PFSK-1 (cell line): Measurements from ENCODE around the gene ATP5MC2.

Source experiments
- FOXP2 ChIP-seq: optimal IDR thresholded peaks from 2 replicates; pipeline ENCODE3; 2011; ENCODE audit warnings: borderline replicate concordance, control low read depth, inconsistent platforms; ENCODE audit not compliant: insufficient read depth; ENCODE audit errors: extremely low read length, extremely low read depth
- POLR2AphosphoS5 ChIP-seq: IDR thresholded peaks from 2 replicates; pipeline ENCODE4 v1.6.1; 2012; ENCODE audit warnings: low read depth, mild to moderate bottlenecking, control low read depth, low read length, moderate library complexity
- SIN3A ChIP-seq: IDR thresholded peaks from 2 replicates; pipeline ENCODE4 v1.6.1; 2012; ENCODE audit warnings: mild to moderate bottlenecking, low read length, moderate library complexity, borderline replicate concordance; ENCODE audit not compliant: insufficient read depth
- TAF1 ChIP-seq: IDR thresholded peaks from 2 replicates; pipeline ENCODE4 v1.6.1; 2012; ENCODE audit warnings: low read length, control low read depth, borderline replicate concordance; ENCODE audit not compliant: insufficient read depth
- TF ChIP-seq, protein P1 (sequence below), 2 experiments: IDR thresholded peaks; 2 replicates each; pipeline versions ENCODE4 v1.6.1 to v1.8.0; 2011 to 2012; ENCODE audit warnings: low read depth in 2 of 2, low read length in 2 of 2, control low read depth in 1 of 2, inconsistent platforms in 1 of 2, mild to moderate bottlenecking in 1 of 2, moderate library complexity in 1 of 2; ENCODE audit not compliant: insufficient read depth in 1 of 2

GRCh38 chr12:53644133-53644532 is 31.8 kb downstream of the ATP5MC2 start:
- TF ChIP-seq TAF1 (no peak), SIN3A (no peak), POLR2AphosphoS5 (no peak), FOXP2 (no peak)
- TF ChIP-seq, protein P1, sequence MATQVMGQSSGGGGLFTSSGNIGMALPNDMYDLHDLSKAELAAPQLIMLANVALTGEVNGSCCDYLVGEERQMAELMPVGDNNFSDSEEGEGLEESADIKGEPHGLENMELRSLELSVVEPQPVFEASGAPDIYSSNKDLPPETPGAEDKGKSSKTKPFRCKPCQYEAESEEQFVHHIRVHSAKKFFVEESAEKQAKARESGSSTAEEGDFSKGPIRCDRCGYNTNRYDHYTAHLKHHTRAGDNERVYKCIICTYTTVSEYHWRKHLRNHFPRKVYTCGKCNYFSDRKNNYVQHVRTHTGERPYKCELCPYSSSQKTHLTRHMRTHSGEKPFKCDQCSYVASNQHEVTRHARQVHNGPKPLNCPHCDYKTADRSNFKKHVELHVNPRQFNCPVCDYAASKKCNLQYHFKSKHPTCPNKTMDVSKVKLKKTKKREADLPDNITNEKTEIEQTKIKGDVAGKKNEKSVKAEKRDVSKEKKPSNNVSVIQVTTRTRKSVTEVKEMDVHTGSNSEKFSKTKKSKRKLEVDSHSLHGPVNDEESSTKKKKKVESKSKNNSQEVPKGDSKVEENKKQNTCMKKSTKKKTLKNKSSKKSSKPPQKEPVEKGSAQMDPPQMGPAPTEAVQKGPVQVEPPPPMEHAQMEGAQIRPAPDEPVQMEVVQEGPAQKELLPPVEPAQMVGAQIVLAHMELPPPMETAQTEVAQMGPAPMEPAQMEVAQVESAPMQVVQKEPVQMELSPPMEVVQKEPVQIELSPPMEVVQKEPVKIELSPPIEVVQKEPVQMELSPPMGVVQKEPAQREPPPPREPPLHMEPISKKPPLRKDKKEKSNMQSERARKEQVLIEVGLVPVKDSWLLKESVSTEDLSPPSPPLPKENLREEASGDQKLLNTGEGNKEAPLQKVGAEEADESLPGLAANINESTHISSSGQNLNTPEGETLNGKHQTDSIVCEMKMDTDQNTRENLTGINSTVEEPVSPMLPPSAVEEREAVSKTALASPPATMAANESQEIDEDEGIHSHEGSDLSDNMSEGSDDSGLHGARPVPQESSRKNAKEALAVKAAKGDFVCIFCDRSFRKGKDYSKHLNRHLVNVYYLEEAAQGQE (IDR thresholded peaks at IDR 0.05; ENCODE audit: insufficient read depth in 1 of 2, low read depth in 2 of 2, low read length in 2 of 2), result no peak
